HFFc6 (cell line): Measurements from ENCODE around the gene YJU2. TPM values are rescaled to one million over a fixed set of nuclear protein-coding genes. Genes with fewer than 3 reads are reported as not detected.

Experiments used
- DNase-seq: peaks from one replicate; pipeline ENCODE4 v3.0.0-alpha.2; 2018
- H3K27ac Mint-ChIP-seq: 2 replicates; pipeline ENCODE4 v1.8.0; 2020; ENCODE audit warnings: mild to moderate bottlenecking, mixed read lengths
- H3K27me3 Mint-ChIP-seq: 2 replicates; pipeline ENCODE4 v1.8.0; 2021; ENCODE audit warnings: mild to moderate bottlenecking, moderate library complexity, mixed read lengths; ENCODE audit not compliant: insufficient read depth
- H3K36me3 Mint-ChIP-seq: 2 replicates; pipeline ENCODE4 v1.8.0; 2021; ENCODE audit warnings: low read depth, mixed read lengths
- H3K4me1 Mint-ChIP-seq: 2 replicates; pipeline ENCODE4 v1.8.0; 2020; ENCODE audit warnings: low read depth, mixed read lengths
- H3K4me3 Mint-ChIP-seq: 2 replicates; pipeline ENCODE4 v1.8.0; 2020; ENCODE audit warnings: mild to moderate bottlenecking, moderate library complexity, mixed read lengths
- H3K9me3 Mint-ChIP-seq: 2 replicates; pipeline ENCODE4 v1.8.0; 2020; ENCODE audit warnings: mild to moderate bottlenecking, mixed read lengths
- total RNA-seq, 6 experiments: library from RNA; stranded (reverse); fragmentation: NEBNext Ultra II Directional; extraction: Animal tissue kit (Norgen Biotek cat#: 25700); gene quantifications; 2 replicates in 1 of 6; 3 replicates in 5 of 6; pipeline ENCODE4 v1.2.3, GENCODE V29; 2021
- TF ChIP-seq, protein P1 (sequence below): fragments of 200-600 bp; sonication (generic); IDR thresholded peaks from 2 replicates; pipeline ENCODE4 v1.5.0; 2021; ENCODE audit warnings: antibody characterized with exemption, mild to moderate bottlenecking

YJU2 gene
- total RNA-seq, 6 experiments from 2014 or later, result 12.0 to 17.7 (median 16.1) TPM

DNA sequence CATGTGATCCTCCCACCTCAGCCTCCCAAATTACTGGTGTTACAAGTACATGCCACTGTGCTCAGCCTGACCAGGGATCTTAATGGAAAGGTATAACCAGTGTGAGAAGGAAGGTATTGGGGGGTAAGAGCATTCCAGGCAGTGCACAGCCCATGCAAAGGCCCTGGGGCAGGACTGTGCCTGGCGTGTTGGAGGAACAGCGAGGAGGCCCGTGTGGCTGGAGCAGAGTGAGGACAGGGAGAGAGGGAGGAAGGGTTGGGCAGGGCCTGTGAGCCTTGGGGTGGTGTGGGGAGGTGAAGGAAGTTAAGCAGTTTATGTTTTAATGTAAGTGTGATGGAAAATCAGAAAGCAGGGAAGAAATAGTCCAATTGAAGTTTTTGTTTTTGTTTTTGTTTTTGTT, 53.7 kb downstream of the YJU2 start:
- H3K4me1 Mint-ChIP-seq, result no peaks in the 10 kb centered on the region
- H3K4me3 Mint-ChIP-seq, result no peak overlapping the region
- no peak for DNase-seq
- no peak overlapping the region for H3K27ac Mint-ChIP-seq
- no peaks in the 10 kb centered on the region for H3K9me3 Mint-ChIP-seq
- H3K36me3 Mint-ChIP-seq, result no peaks in the 10 kb centered on the region
- TF ChIP-seq, protein P1, sequence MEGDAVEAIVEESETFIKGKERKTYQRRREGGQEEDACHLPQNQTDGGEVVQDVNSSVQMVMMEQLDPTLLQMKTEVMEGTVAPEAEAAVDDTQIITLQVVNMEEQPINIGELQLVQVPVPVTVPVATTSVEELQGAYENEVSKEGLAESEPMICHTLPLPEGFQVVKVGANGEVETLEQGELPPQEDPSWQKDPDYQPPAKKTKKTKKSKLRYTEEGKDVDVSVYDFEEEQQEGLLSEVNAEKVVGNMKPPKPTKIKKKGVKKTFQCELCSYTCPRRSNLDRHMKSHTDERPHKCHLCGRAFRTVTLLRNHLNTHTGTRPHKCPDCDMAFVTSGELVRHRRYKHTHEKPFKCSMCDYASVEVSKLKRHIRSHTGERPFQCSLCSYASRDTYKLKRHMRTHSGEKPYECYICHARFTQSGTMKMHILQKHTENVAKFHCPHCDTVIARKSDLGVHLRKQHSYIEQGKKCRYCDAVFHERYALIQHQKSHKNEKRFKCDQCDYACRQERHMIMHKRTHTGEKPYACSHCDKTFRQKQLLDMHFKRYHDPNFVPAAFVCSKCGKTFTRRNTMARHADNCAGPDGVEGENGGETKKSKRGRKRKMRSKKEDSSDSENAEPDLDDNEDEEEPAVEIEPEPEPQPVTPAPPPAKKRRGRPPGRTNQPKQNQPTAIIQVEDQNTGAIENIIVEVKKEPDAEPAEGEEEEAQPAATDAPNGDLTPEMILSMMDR, result no peak
- H3K27me3 Mint-ChIP-seq, result peaks cover 2% of the 10 kb centered on the region

DNA sequence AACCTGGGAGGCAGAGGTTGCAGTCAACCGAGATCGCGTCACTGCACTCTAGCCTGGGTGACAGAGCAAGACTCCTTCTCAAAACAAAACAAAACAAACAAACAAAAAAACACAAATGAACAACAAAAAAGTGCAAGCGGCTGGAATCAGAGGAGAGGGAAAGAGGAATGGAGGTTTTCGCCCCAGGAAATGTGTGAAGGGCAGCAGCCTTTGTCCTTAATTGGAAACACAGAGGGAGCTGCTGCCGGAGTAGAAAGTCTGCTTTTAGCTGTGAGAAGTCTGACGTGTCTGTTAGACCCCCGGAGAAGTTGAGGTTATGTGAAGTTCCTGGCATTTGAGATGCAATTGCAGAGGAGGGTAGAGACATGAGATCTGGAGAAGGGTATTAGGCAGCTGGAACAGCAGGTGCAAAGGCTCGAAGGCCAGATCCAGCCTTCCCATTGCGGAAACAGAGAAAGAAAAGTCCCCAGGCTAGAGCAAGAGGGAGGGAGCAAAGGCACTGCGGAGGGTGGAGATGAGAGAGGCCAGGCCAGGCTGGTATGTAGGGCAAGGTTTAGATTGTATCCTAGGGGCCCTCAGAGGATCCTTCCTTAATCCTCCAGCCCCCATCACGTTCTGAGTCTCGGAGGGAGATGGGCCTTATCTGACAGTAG, 54.8 kb downstream of the YJU2 start:
- no peaks in the 10 kb centered on the region for H3K9me3 Mint-ChIP-seq
- no peak for DNase-seq
- H3K4me3 Mint-ChIP-seq, result no peak overlapping the region
- H3K27ac Mint-ChIP-seq, result no peak overlapping the region
- no peaks in the 10 kb centered on the region for H3K4me1 Mint-ChIP-seq
- TF ChIP-seq, protein P1, result no peak
- H3K27me3 Mint-ChIP-seq, result peaks cover 2% of the 10 kb centered on the region
- H3K36me3 Mint-ChIP-seq, result peaks cover 3% of the 10 kb centered on the region; the same call in 1 of the 2 replicates

DNA sequence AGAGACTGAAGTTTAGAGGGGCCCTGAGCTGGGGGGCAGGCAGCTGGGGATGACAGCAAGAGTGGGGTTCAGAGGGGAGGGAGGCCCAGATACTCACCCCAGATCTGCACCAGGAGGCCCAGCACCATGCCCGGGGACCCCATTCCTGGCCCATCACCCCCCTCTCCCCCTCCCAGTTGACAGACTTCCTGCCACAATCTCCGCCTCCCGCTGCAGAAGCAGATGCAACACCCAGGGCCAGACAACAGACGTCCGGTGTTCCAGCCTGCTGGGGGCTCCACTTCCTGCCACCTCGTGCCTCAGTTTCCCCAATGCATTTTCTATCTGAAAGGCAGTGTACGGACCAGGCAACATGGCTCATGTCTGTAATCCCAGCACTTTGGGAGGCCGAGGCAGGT, 55.4 kb downstream of the YJU2 start, which contains the start of gene TMIGD2:
Gene TMIGD2 (minus strand): TSS at position 147 of the 398 bp plus-strand sequence. CDS start 4 bp downstream, at position 143.
- Mint-ChIP-seq H3K27me3 (peaks cover 2% of the 10 kb centered on the region), H3K4me1 (no peaks in the 10 kb centered on the region), H3K27ac (no peak within 1 kb of the TSS), H3K4me3 (no peak within 1 kb of the TSS), H3K36me3 (peaks cover 5% of the 10 kb centered on the region; the same call in 1 of the 2 replicates), H3K9me3 (no peaks in the 10 kb centered on the region)
- TF ChIP-seq, protein P1, result no peak
- no peak for DNase-seq

DNA sequence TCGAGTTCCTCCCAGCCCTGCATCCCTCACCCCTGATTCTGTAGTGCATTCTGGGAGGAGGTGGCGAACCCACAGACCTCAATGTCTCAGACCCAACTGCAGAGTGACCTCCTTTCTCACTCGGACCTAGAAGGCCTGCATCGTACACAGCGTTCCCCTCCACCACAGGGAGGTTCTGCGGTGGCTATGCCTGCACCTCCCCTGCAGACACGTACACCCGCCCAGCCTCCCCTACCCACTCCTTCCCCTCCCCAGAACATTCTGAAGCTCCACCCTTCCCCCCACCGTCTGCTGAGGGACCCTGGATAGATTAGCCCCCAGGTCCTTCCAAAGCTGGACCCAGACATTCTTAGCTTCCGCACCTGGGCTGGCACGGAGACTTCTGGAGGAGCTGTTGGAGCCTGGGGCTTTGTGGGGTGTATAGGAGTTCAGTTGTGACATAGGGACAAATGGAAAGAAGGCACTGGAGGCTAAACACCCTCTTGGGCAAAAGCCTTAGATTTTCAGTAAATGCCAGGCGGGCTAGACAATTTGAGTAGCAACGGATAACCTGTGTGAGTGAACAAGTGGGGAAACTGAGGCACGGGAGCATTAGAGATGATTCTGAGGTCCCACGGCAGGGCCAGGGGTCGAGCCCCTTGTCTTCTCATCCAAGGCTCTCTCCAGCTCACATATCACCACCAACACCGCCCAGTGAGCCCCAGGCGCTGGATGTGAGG, 57.1 kb downstream of the YJU2 start:
- TF ChIP-seq, protein P1, result no peak
- Mint-ChIP-seq H3K27me3 (peaks cover 2% of the 10 kb centered on the region), H3K36me3 (peaks cover 5% of the 10 kb centered on the region; the same call in 1 of the 2 replicates), H3K9me3 (no peaks in the 10 kb centered on the region), H3K4me3 (peak overlapping the region; percentile 58), H3K4me1 (no peaks in the 10 kb centered on the region), H3K27ac (no peak overlapping the region)
- DNase-seq, result no peak

DNA sequence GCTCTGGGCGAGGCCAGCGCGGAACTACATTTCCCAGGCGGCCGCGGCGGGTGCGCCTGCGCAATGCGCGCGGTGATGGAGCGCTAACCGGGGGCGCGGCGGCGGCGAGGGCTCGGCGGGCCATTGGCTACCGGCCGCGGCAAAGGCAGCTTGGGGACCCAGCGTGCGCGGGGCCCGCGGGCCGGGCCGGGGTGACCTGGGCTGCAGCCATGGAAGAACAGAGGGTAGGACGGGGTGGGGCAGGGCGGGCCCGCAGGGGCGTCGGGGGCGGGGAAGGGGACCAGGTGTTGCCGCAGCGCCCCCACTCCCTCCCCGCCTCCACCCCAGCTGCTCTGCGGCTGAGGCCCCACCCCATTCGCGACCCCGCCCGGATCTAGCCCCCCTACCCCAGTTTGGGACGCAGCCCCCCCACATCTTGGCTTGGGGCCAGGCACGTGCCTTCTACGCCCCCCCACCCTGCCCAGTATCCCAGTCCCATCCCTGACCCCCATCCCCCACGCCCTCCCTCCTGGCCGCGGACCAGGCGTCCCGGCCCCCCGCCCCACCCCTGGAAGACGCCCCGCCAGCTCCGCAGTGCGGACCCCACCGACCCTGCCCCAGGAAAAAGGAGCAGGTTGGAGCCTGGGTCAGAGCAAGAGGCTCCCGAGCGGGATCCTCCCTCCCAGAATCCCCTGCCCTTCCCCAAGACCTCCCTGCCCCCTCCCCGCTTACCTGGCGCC, 57.8 kb downstream of the YJU2 start, which contains the start of gene FSD1:
Gene FSD1 (plus strand): TSS at position 61 of the 719 bp plus-strand sequence. CDS start 149 bp downstream, at position 210.
- no peaks in the 10 kb centered on the region for H3K4me1 Mint-ChIP-seq

More for the DNA sequence above, 57.8 kb downstream of the YJU2 start, which contains the start of gene FSD1:
- peak; percentile 50 for DNase-seq
- no peaks in the 10 kb centered on the region for H3K9me3 Mint-ChIP-seq
- TF ChIP-seq, protein P1, result no peak
- H3K27me3 Mint-ChIP-seq, result peaks cover 2% of the 10 kb centered on the region
- H3K27ac Mint-ChIP-seq, result no peak within 1 kb of the TSS
- peak within 1 kb of the TSS; percentile 64 for H3K4me3 Mint-ChIP-seq
- peaks cover 5% of the 10 kb centered on the region; the same call in 1 of the 2 replicates for H3K36me3 Mint-ChIP-seq
